Stimulated activated CD4-positive, alpha-beta T cell treated with anti-CD3 and anti-CD28 coated beads, Interleukin-15, amount 100 ng/mL, for 24 hours (primary cell): ENCODE data around the gene PRR35.
A peak's percentile ranks its signal among the peaks of the same experiment; 100 is the strongest.

Experiments
- DNase-seq: peaks from one replicate; pipeline ENCODE4 v3.0.0-alpha.2; 2020

The PRR35 gene

DNA sequence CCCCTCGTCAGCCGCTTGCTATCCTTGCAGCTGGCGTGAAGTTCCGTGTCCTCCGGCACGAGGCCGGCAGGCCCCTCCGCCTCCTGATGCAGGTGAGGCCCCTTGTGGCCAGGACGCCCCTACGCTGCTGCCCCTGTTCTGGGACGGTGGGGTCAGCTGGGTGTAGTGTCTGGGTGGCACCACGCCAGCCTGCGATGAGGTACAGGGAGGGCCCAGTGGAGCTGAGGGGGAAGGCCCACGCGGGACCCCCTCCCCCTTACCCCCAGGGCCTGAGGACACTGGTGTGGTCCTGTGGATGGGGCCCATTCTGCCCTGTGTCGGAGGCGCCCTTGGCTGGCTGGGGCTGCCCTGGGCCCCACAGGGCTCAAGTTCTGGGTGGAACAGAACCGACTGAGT, 22.0 kb downstream of the PRR35 start:
- DNase-seq: no peak

DNA sequence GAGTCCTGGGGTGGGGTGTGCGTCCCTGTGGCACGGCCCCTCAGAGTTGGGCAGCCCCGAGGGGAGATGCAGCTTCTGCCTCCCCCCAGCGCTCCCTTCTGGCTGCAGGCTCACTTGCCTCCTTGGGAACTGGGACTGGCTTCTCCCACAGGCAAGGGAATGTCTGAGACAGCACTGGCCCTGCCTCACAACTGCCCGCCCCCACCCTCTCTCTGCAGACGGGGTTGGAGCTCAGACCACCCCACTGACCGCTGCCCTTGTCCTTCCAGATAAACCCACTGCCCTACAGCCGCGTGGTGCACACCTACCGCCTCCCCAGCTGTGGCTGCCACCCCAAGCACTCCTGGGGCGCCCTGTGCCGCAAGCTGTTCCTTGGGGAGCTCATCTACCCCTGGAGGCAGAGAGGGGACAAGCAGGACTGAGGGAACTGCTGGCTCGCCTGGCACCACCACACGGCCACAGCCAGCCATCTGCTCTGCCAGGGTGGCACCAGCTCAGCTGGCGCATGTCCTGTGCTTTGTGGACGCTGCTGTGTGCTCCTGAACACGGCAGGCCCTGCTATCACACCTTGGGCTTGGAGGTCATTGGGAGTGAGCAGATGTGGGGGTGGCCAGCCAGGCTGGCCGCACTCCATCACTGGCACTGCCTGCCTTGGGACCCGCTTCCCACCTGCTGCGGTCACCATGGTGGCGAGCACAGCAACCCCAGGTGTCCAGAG, 22.6 kb downstream of the PRR35 start:
- DNase-seq: no peak

DNA sequence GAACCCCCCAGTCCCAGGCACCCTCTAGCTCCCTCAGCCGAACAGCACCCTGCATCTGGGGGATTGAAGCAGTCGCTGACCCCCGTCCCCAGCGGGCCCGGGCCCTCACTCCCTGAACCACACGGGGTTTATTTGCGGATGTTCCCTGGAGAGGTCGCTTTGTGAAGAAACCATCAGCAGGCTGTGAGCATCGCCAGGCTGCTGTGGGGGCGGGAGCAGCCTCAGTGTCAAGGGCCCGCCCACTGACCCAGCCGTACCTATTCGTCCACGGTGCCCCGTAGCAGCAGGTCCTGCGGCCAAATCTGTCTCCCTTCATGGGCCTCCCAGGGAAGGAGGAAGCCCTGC, 23.2 kb downstream of the PRR35 start:
- no peak for DNase-seq

DNA sequence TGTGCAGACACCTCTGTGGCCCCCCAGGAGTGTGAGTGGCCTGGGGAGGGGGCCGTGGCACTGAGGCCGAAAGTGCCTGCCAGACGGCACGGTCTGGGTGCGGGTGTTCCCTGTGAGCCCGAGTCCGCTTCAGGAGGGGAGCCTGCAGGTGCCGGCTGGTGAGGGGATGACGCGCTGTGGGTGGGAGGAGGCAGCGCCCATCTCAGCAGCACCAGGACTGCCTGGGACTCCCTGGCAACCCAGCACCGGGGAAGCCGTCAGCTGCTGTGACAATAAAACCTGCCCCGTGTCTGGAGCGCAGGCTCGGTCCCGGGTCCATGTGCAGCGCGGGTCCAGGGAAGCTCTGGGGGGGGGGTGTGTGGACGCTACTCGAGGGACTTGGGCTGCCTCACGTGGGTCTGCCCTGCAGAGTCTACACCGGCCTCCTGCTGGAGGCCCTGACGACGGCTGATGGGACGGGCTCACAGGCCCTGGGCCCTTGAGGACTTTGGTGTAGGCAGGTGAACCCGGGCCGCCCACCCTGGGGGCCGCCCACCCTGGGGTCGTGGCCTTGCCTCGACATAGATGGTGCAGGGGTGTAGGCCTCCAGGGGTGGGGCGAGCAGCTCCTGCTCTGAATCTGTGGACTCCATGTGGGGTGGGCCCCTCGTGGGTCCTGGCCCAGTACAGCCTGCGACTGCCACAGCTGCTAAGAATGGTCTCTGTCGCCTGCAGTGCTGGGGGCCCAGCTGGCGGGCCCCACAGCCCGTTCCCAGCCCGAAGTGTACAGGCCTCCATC, 23.8 kb downstream of the PRR35 start:
- DNase-seq: no peak

DNA sequence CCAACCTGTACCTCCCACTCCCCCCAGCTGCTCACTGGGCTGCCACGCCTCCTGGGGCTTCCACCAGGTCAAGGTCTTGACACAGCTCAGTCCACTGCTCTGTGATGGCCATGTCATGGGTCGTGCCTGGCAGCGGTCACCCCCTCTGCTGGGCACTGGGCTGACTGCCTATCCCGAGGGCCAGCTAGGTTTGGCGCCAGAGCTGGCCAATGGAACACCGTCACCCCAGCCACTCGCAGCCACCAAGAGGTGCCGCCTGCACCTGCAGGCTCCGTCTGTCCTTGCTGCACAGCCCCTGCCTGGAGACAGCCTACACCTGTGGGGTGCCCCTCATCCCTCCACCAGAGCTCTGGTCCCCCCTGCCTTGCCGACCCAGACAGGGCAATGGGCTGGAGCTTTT, 25.2 kb downstream of the PRR35 start:
- peak; percentile 37 for DNase-seq

DNA sequence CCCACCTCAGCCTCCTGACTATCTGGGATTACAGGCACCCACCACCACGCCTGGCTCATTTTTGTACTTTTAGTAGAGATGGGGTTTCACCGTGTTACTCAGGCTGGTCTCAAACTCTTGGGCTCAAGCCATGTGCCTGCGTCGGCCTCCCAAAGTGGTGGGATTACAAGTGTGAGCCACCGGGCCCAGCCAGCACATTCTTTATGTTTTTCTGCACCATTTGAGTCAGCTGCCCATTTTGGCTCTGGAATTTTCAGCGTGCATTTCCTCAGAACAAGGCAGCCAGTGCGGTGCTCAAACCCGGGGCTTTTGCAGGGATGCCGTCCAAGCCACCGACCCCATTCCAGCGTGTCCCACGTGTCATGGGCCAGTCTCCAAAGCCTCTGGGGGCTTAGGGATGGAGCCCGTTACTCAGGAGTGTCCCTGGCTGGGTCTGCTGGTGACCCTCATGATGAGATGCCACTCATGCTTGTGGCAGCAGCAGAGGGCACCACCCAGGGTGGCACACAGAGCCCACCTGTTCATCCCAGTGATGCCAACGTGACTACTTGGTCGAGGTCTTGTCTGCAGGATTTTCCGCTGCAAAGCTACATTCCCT, 26.0 kb downstream of the PRR35 start:
- no peak for DNase-seq

DNA sequence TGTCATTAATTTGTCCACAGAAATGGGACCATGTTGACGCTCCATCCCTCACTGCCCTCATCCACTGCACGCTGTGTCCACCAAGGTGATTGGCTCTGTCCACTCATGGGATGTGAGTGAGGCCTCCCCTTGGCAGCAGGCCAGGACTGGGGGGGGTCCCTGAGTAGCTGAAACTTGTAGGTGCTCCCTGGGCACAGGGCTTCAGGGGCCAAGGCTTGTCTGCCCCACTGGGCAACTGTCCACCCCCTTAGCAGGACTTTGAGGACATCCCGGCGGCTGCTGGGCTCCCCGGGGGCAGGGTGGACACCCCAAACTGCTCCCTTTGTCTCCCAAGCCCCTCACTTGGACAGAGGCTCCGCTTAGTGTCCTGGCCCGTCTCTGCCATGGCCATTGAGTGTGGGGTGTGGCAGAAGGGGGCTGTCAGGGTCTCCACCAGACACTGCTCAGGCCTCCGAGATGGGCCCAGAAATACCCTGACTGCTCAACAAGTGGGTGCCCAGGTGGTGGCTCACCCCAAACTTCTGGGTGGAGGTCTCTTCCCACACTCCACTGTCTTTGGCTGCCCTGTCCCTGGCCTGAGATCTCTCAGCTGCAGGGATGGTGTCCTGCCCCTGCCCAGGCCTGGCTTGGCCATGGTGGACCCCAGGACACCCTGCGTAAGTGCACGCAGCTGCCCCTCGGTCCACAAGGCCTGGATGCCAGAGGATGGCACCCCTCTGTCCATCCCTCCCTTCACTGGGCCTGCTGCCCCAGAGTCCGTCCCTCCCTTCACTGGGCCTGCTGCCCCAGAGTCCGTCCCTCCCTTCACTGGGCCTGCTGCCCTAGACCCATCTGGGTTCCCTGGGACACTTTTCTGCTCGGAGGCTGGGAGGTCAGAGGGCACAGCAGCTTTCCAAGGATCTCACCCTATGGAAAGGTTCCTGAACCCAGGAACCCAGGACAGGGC, 26.7 kb downstream of the PRR35 start:
- DNase-seq: peak; percentile 34

DNA sequence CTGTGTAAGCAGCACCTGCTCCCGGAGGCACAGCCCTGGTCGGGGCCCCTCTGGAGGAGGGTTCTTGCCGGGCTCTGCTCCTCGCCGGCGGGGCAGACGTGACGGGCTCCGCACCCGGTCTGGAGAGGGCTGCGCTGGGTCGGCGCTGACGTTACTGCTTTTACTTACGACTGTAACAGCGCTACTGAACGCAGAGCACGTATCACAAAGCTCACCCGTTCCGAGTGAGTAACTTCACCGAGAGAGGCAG, 28.4 kb downstream of the PRR35 start:
- peak; percentile 75 for DNase-seq

DNA sequence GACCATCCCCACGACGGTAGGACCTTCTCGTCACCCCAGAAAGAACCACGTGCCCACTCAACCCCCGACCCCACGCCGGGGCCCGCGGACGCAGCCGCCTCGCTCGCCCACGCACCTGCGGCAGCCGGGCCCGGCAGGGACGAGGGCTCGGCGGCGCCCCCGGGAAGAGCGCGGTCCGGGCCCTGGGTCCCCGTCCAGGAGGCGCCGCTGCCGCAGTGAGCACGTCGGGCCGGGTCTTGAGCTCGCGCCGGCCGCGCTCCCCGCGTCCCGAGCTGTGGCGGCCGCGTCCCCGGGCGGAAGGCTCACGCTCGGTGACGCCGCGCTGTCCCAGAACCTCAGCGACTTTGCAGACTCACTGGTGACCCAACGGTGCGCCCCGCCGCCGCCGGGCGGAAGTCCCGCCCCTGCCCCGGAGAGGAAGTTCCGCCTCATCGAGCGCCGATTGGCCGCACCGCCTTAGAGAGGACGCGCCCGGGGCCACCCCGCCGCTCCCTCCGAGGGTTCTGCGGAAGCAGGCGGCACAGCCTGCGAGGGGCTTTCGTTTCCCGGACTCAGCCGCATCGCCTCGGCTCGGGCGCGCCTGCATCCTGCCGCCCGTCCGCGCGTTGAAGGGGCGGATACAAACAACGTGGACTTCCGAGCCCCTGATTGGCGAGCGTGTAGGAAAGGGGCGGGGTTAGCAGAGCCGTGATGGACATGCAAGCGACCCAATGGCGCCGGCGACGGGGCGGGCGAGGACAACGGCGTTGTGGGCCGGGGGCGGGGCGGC, 28.9 kb downstream of the PRR35 start:
- DNase-seq: peak; percentile 97

DNA sequence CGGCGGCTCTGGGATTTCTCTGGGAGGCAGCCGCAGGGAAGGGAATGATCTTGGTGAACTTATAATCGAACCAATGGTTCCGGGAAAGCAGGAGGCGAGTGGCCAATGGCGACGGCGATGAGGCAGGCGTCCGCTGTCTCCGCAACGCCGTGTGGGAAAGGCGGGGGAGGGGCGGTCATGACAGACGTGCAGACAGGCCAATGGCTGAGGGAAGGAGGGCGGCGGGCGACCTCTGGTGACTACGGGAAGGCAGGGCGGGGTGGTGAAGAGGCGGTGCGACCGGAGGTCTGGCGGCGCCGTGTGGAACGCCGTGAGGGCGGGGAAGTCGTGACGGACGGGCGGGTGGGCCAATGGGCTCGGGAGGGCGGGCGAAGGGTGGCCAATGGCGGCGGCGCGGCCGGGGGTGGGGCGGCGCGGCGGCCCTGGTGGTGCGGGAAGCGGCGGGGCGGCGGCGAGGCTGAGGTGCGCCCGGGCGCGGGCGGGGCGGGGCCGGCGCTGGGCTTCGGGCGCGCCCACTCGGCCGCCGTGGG, 29.5 kb downstream of the PRR35 start, which contains the start of gene RAB40C:
Gene RAB40C, plus strand, starts transcription at position 409 of the 530 bp plus-strand sequence. CDS start 226 bp downstream, outside the sequence.
- DNase-seq: peak; percentile 99

DNA sequence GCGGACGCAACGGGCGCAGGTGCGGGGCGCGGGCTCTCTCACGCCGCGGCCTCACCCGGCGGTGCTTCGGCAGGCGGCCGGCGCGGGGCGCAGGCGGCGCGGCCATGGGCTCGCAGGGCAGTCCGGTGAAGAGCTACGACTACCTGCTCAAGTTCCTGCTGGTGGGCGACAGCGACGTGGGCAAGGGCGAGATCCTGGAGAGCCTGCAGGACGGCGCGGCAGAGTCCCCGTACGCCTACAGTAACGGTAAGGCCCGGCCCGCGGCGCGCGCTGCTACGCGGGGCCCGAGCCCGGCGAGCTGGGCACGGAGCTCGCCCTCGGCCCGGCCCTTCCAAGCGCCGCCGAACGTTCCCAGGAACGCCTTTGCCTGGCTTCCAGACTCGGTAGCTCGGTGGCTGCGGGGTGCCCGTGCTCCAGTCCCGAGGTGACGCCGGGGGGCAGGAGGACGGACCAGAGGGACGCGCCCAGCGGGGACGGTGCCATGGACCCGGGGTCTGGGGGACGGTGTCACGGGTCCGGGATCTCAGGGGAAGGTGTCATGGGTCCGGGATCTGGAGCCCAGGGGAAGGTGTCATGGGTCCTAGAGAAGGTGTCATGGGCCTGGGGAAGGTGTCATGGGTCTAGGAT, 30.1 kb downstream of the PRR35 start:
- no peak for DNase-seq

DNA sequence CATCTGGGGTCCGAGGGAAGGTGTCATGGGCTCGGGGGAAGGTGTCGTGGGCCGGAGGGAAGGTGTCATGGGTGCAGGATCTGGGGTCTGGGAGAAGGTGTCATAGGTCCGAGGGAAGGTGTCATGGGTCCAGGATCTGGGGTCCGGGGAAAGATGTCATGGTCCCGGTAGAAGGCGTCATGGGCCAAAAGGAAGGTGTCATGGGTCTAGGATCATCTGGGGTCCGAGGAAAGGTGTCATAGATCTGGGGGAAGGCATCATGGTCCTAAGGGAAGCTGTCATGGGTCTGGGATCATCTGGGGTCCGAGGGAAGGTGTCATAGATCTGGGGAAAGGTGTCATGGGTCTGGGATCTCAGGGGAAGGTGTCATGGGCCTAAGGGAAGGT, 30.6 kb downstream of the PRR35 start:
- no peak for DNase-seq

DNA sequence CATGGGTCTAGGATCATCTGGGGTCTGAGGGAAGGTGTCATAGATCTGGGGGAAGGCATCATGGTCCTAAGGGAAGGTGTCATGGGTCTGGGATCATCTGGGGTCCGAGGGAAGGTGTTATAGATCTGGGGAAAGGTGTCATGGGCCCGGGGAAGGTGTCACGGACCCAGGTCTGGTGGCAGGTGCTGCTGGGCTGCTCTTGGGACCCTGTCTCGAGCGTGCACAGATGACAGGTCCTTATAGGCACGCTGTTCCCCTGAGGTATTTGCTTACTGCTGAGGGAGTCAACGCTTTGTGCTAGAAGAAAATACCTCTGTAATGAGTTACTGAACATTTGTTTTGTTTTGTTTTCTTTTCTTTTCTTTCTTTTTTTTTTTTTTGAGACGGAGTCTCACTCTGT, 31.0 kb downstream of the PRR35 start:
- no peak for DNase-seq

DNA sequence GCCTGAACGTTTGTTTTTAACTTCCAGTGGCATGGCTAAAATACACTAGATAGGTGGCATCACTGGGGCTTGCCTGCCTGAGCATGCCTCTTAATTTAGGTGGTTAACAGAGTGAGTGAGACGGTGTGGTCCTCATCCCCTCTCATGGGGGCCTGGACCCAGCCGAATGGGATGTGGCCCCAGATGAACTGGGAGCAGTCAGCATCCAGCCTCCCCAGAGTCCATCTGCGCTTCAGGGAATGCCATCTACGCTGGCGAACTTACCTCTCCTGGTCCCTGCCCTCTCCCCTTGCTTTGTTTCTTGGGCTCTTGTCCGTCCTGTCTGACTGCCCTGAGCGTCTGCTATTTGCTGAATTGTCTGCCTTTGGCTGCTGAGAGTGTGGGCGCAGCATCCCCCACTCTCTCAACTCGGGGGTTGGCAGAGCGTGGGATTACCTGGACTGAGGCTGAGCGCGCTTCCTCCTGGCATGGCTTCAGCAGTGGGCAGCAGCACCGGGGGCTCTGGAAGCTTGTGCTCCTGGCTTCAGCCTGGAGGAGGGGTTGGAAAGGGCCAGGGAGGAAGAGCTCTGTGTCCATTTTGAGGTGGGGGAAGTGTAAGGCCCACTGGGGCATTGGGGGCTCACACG, 31.8 kb downstream of the PRR35 start:
- no peak for DNase-seq

DNA sequence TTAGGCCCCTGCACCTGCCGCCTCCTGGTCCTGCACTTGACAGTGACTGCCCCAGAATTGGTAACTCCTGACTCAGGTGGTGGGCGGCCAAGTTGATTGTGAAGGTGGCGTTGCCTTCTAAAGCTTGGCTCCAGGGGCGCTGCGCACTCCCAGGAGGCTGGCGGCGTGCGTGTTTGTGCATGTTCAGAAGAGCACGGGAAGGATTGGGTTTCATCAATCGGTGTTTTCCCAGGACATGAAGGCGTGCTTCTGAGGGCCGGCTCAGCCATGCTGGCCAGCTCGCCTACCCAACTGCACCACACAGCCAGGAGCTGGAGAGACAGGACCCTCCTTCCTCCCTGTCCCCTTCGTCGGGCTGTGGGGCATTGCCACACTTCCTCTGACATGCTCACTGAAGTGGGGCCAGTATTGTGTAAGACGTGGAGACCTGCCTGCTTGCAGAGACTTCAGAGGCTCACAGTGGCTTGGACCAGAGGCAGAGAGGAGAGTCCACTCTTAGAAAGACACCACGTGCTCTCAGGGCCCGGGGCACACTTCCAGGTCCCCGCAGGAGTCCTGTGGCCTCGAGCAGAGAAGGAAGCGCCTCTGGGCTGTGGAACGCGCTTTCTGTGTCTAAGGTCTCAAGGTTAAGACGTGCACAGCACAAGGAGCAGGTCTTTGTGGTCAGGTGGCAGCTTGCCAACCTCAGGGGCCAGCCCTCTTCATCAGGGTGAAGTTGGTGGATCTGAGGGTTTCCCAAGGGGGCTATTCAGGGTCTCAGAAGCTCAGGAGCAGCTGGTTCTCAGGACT, 32.5 kb downstream of the PRR35 start:
- DNase-seq: no peak

DNA sequence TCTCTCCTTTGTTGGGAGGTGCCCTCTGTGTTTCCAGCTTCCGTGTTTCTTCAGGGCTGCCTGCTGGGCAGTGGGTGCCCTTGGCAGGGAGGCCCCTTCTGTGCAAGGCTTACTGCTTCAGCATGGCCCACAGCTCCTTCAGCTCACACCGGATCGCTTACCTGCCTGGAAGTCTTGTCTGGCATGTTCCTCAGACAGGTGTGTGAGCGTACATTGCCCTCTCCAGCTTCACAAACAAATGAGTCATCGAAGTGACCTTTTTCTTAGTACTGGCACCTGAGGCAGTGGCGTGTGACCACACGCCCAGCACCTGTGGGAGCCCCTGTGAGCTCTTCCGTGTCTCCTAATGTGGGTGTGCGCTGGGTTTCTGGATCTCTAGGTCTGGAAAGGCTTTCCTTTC, 33.2 kb downstream of the PRR35 start:
- DNase-seq: no peak

DNA sequence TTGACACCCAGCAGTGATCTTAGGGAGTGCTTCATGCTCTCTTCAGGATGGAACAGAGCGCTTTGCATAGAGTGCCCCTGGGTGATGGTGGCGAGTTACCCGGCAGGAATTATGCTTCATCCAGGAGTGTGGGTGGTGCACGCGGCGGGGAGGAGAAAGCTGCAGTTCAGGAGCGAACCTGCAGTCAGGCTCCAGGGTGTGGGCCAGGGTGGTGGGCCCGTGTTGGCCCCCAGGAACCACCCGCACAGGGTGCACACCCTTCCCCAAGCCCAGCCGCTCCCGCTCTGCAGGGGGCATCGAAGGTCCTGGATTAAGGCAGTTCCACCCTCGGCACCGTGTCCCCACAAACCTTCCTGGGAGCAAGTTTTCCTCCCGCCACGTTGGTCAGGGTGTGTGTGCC, 33.6 kb downstream of the PRR35 start:
- DNase-seq: no peak

DNA sequence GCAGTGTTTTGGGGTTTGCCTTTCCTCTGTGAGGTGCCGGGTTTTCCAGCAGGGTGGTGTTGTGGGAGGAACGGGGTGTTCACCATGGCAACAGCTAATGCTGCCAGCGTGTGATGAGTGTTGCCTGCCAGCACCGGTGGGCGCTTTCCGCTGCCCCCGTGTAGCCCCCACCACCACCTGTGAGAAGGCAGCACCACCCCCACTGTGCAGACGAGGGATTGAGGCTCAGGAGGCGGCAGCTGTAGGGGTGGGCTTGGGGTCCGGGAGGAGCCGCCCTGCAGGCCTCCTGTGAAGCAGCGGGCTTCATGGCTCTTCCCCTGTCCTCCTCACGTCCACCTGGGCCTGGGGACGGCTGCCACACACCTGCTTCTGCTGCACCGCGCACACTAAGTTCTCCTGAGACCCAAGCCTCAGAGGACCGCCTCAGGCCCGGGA, 34.9 kb downstream of the PRR35 start:
- DNase-seq: no peak

DNA sequence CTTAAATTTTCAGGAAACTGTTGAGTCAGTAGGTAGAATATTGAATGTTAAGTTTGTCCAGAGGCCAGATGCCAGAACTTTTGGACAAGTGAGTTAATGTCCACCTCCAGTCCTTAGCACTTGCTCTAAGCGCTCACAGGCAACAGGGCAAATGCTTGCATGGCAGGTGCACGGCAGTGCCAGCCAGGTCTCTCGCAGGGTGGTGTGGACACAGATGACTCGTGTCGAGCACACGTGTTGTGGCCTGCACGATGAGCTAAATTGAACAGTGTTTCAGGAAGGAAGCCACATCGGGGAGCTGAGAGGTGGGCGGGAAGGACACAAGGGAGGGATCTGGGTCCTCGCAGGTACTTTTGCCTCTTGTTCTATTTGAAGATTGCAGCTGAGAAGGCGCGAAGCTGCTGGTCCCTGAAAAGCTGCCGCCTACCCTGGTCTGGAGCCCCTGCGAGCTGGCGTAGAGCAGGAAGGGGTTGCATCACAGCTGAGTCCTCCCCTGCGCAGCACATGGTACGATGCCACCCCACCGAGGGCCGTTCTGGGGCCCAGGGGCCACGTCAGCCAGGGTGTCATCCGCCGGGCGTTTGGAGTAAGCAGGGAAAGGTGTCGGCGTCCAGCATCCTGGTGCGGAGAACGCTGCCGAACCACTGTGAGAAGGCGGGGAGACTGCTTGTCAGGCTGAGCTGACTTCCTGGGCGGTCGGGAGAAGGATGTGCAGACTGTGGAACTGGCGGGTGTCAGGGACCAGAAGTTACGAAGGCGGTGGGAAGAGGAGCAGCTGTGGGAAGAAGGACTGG, 35.9 kb downstream of the PRR35 start:
- DNase-seq: no peak

DNA sequence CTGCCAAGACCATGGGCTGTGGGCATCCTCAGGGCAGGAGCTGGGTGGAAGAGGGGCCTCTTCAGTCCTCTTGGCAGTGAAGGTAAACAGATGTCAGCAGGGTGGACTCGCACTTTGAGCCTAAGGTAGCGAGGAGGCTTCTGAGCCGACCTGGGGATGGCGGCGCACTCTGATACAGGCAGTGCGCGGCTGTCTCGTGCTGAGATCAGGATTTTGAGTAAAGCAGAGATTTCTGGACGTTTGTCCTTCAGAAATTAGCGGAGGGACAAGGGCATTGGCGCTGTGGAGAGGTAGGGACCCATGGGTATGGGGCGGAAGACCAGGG, 36.5 kb downstream of the PRR35 start:
- no peak for DNase-seq
